Measurements from ENCODE around the gene CCR1. TPM values are rescaled to one million over a fixed set of nuclear protein-coding genes. Genes with fewer than 3 reads are reported as not detected.
"Not testable (repeated sequence)": the region's sequence is repeated elsewhere in the genome, so short reads cannot be mapped to it uniquely, and the experiment has no call there.

Gene CCR1
- polyA plus RNA-seq, 1 donor from 2014 or later = not detected

DNA sequence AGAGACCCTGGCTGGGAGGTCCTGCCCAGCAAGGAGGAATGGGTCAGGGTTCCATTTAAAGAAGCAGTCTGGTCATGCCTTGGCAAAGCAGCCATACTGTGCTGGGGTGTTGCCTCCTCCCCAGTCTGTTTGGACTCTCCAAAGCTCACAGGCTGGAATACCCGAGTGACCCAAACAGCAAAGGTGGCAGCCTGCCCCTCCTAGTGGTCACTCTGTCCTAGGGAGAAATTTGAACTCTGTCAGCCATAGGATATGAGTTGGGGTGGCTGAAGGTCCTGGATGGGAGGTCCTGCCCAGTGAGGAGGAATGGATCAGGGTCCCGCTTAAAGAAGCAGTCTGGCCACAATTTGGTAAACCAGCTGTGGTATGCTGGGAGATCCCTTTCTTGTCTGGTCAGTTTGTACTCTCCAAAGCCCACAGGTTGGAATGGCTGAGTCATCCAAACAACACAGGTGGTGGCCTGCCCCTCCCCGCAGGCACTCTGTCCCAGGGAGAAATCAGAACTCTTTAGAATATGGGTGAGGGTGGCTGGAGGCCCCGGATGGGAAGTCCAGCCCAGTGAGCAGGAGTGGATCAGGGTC is 45.0 kb downstream of the CCR1 start:
- Histone ChIP-seq H3K4me2 (ENCODE audit: low read length) (no peak overlapping the region), H3F3A (ENCODE audit: insufficient read depth, low read length, poor library complexity, severe bottlenecking) (no peaks in the 10 kb centered on the region), H3K27ac (ENCODE audit: low read length) (no peak overlapping the region), H3K27me3 (ENCODE audit: insufficient read depth, low read depth, low read length) (no peaks in the 10 kb centered on the region), H3K79me2 (replicated peaks; ENCODE audit: insufficient read depth, low read length) (no peaks in the 10 kb centered on the region), H4K20me1 (ENCODE audit: insufficient read depth) (no peaks in the 10 kb centered on the region), H3K4me3 (ENCODE audit: low read length) (no peak overlapping the region), H2AFZ (ENCODE audit: low read depth, low read length) (no peak overlapping the region), H3K36me3 (ENCODE audit: insufficient read depth, low read length) (no peaks in the 10 kb centered on the region), H3K9me3 (ENCODE audit: low read length) (no peaks in the 10 kb centered on the region), H3K9me2 (ENCODE audit: insufficient read depth, low read length) (no peaks in the 10 kb centered on the region), H3K9ac (ENCODE audit: low read length) (no peak overlapping the region)
- TF ChIP-seq EP300 (conservative IDR thresholded peaks at IDR 0.05; ENCODE audit: poor library complexity, severe bottlenecking) (no peak), MXI1 (conservative IDR thresholded peaks at IDR 0.05; ENCODE audit: poor library complexity, severe bottlenecking) (no peak), EZH2 (IDR thresholded peaks at IDR 0.05; ENCODE audit: borderline replicate concordance, insufficient read depth, low read length, poor library complexity, severe bottlenecking) (no peak), SMC3 (conservative IDR thresholded peaks at IDR 0.05; ENCODE audit: poor library complexity) (no peak), RAD21 (conservative IDR thresholded peaks at IDR 0.05) (no peak), POLR2AphosphoS5 (IDR thresholded peaks at IDR 0.05) (no peak), TAF1 (IDR thresholded peaks at IDR 0.05; ENCODE audit: low read depth) (no peak)
- TF ChIP-seq, protein P1, sequence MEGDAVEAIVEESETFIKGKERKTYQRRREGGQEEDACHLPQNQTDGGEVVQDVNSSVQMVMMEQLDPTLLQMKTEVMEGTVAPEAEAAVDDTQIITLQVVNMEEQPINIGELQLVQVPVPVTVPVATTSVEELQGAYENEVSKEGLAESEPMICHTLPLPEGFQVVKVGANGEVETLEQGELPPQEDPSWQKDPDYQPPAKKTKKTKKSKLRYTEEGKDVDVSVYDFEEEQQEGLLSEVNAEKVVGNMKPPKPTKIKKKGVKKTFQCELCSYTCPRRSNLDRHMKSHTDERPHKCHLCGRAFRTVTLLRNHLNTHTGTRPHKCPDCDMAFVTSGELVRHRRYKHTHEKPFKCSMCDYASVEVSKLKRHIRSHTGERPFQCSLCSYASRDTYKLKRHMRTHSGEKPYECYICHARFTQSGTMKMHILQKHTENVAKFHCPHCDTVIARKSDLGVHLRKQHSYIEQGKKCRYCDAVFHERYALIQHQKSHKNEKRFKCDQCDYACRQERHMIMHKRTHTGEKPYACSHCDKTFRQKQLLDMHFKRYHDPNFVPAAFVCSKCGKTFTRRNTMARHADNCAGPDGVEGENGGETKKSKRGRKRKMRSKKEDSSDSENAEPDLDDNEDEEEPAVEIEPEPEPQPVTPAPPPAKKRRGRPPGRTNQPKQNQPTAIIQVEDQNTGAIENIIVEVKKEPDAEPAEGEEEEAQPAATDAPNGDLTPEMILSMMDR (IDR thresholded peaks at IDR 0.05; ENCODE audit: poor library complexity, severe bottlenecking) = no peak
- TF ChIP-seq, protein P2, sequence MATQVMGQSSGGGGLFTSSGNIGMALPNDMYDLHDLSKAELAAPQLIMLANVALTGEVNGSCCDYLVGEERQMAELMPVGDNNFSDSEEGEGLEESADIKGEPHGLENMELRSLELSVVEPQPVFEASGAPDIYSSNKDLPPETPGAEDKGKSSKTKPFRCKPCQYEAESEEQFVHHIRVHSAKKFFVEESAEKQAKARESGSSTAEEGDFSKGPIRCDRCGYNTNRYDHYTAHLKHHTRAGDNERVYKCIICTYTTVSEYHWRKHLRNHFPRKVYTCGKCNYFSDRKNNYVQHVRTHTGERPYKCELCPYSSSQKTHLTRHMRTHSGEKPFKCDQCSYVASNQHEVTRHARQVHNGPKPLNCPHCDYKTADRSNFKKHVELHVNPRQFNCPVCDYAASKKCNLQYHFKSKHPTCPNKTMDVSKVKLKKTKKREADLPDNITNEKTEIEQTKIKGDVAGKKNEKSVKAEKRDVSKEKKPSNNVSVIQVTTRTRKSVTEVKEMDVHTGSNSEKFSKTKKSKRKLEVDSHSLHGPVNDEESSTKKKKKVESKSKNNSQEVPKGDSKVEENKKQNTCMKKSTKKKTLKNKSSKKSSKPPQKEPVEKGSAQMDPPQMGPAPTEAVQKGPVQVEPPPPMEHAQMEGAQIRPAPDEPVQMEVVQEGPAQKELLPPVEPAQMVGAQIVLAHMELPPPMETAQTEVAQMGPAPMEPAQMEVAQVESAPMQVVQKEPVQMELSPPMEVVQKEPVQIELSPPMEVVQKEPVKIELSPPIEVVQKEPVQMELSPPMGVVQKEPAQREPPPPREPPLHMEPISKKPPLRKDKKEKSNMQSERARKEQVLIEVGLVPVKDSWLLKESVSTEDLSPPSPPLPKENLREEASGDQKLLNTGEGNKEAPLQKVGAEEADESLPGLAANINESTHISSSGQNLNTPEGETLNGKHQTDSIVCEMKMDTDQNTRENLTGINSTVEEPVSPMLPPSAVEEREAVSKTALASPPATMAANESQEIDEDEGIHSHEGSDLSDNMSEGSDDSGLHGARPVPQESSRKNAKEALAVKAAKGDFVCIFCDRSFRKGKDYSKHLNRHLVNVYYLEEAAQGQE (IDR thresholded peaks at IDR 0.05; ENCODE audit: borderline replicate concordance) = no peak

DNA sequence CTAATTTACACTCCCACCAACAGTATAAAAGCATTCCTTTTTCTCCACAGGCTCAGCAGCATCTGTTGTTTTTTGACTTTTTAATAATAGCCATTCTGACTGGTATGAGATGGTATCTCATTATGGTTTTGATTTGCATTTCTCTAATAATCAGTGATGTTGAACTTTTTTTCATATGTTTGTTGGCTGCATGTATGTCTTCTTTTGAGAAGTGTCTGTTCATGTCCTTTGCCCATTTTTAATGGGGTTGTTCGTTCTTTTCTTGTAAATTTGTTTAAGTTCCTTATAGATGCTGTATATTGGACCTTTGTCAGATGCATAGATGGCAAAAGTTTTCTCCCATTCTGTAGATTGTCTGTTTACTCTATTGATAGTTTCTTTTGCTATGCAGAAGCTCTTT is 50.4 kb downstream of the CCR1 start:
- H3K79me2 ChIP-seq (replicated peaks; ENCODE audit: insufficient read depth, low read length); H3K9me2 ChIP-seq (ENCODE audit: insufficient read depth, low read length): not testable (repeated sequence)

DNA sequence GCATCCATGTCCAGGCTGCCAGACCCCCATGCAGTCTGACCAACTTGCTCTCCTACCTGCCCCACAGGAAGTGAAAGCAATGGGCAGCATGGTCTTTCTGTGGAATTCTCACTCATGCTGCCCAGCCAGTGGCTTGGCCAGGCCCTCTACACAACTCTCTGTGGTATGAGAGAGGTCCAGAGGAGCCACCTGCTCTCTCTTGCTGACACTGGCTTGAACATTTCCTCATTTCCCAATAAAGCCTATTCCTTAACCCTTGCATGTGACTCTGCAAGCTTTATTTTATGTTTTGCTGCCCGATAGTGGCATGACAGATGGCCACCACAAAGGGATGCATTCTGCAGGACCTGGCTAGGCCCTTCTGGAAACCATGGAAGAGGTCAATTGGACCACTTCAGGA is 53.8 kb downstream of the CCR1 start:
- Histone ChIP-seq H3K79me2 (replicated peaks; ENCODE audit: insufficient read depth, low read length) (no peaks in the 10 kb centered on the region), H2AFZ (ENCODE audit: low read depth, low read length) (no peak overlapping the region), H3K4me3 (ENCODE audit: low read length) (no peak overlapping the region), H3K27ac (ENCODE audit: low read length) (no peak overlapping the region), H3K9me2 (ENCODE audit: insufficient read depth, low read length) (no peaks in the 10 kb centered on the region), H3K27me3 (ENCODE audit: insufficient read depth, low read depth, low read length) (no peaks in the 10 kb centered on the region), H3K9ac (ENCODE audit: low read length) (no peak overlapping the region), H3K36me3 (ENCODE audit: insufficient read depth, low read length) (no peaks in the 10 kb centered on the region), H4K20me1 (ENCODE audit: insufficient read depth) (no peaks in the 10 kb centered on the region), H3K4me2 (ENCODE audit: low read length) (no peak overlapping the region), H3F3A (ENCODE audit: insufficient read depth, low read length, poor library complexity, severe bottlenecking) (no peaks in the 10 kb centered on the region), H3K9me3 (ENCODE audit: low read length) (no peaks in the 10 kb centered on the region)
- TF ChIP-seq TAF1 (IDR thresholded peaks at IDR 0.05; ENCODE audit: low read depth) (no peak), MXI1 (conservative IDR thresholded peaks at IDR 0.05; ENCODE audit: poor library complexity, severe bottlenecking) (no peak), POLR2AphosphoS5 (IDR thresholded peaks at IDR 0.05) (no peak)
- TF ChIP-seq, protein P2 (IDR thresholded peaks at IDR 0.05; ENCODE audit: borderline replicate concordance) = no peak

More for the DNA sequence above, 50.4 kb downstream of the CCR1 start:
- H3K9me3 ChIP-seq (ENCODE audit: low read length); H4K20me1 ChIP-seq (ENCODE audit: insufficient read depth); H3F3A ChIP-seq (ENCODE audit: insufficient read depth, low read length, poor library complexity, severe bottlenecking); H2AFZ ChIP-seq (ENCODE audit: low read depth, low read length); H3K27ac ChIP-seq (ENCODE audit: low read length); H3K9ac ChIP-seq (ENCODE audit: low read length); H3K27me3 ChIP-seq (ENCODE audit: insufficient read depth, low read depth, low read length); H3K4me3 ChIP-seq (ENCODE audit: low read length); H3K4me2 ChIP-seq (ENCODE audit: low read length); H3K36me3 ChIP-seq (ENCODE audit: insufficient read depth, low read length): not testable (repeated sequence)
